Gastroesophageal sphincter (tissue), 3 donors: ENCODE data around the gene SPI1.

Experiments
- EP300 ChIP-seq: sonication (generic); formaldehyde crosslinking; IDR thresholded peaks from one replicate; pipeline ENCODE4 v1.6.1; 2017; ENCODE audit warnings: antibody characterized with exemption, mild to moderate bottlenecking
- TF ChIP-seq, protein P1 (sequence below), 4 experiments: fragments of 200-600 bp in 2 of 4; fragments of 450-650 bp in 2 of 4; sonication (generic) in 1 of 4; IDR thresholded peaks; one replicate each; pipeline ENCODE4 v1.5.1; 2017 to 2019; ENCODE audit warnings: antibody characterized with exemption in 4 of 4, mild to moderate bottlenecking in 2 of 4, moderate library complexity in 2 of 4

DNA sequence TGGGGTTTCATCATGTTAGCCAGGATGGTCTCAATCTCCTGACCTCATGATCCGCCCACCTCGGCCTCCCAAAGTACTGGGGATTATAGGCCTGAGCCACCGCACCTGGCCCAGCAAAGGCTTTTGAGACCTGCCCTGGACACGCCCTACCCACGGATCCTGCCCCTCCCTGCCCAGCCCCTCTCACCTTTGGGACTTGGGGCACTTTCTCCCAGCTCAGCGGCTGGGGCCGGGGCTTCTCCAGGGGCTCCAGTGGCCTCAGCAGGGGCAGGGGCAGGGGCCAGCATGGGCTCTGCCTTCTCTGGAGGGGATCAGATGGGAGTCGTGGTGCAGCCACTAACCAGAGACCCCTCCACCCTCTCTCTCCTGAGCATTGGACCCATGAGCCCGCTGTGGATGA, 28.0 kb downstream of the SPI1 start:
- TF ChIP-seq EP300, result no peak
- TF ChIP-seq, protein P1, sequence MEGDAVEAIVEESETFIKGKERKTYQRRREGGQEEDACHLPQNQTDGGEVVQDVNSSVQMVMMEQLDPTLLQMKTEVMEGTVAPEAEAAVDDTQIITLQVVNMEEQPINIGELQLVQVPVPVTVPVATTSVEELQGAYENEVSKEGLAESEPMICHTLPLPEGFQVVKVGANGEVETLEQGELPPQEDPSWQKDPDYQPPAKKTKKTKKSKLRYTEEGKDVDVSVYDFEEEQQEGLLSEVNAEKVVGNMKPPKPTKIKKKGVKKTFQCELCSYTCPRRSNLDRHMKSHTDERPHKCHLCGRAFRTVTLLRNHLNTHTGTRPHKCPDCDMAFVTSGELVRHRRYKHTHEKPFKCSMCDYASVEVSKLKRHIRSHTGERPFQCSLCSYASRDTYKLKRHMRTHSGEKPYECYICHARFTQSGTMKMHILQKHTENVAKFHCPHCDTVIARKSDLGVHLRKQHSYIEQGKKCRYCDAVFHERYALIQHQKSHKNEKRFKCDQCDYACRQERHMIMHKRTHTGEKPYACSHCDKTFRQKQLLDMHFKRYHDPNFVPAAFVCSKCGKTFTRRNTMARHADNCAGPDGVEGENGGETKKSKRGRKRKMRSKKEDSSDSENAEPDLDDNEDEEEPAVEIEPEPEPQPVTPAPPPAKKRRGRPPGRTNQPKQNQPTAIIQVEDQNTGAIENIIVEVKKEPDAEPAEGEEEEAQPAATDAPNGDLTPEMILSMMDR (IDR thresholded peaks at IDR 0.05), result no peak
